Astrocyte of the cerebellum (primary cell): ENCODE results near the gene ELOVL5.

Source experiments
- DNase-seq: peaks from one replicate; pipeline ENCODE4 v3.0.0-alpha.2; 2011; ENCODE audit warnings: low read depth
- H3K4me3 ChIP-seq: 2 replicates; pipeline ENCODE4 v1.5.1; 2011; ENCODE audit warnings: mild to moderate bottlenecking, low read depth, low read length, moderate library complexity
- in situ Hi-C: cut with HindIII; loops from 2 replicates; pipeline ENCODE4 v1.10.0; 2017; ENCODE audit warnings: low sequenced_read_pairs
- TF ChIP-seq, protein P1 (sequence below): IDR thresholded peaks from 2 replicates; pipeline ENCODE4 v1.5.1; 2012; ENCODE audit warnings: low read length, low read depth, moderate library complexity, mild to moderate bottlenecking; ENCODE audit errors: missing control alignments

The ELOVL5 gene

DNA sequence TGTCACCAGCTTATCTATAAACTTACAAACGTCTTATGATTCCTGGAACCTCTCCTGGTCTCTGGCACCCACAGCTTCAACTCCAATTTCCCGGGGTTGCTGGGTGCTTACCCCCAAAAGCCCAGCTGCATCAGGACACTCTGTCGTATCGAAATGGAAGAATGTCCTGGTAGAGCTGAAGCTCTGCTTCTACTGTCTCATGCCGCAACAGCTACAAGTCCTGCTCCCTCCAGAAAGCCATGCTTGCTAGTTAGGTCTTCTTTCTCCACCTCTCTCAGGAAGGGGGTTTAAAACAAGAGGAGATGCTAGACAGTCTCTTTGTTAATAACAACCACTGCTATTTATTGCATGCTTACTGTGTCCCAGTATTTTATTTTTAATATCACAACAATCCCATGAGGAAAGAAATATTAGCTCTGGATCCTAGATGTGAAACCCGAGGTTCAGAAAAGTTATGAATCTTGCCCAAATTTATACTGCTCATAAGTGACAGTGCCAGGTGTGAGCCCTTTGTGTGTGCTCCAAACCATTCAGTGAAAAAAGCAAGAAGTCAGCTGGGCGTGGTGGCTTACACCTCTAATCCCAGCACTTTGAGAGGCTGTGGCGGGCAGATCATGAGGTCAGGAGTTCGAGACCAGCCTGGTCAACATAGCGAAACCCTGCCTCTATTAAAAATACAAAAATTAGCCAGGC, 117.8 kb downstream of the ELOVL5 start:
- in situ Hi-C loops, result no loop called here
- no peak for DNase-seq
- no peak overlapping the region for H3K4me3 ChIP-seq
- TF ChIP-seq, protein P1, sequence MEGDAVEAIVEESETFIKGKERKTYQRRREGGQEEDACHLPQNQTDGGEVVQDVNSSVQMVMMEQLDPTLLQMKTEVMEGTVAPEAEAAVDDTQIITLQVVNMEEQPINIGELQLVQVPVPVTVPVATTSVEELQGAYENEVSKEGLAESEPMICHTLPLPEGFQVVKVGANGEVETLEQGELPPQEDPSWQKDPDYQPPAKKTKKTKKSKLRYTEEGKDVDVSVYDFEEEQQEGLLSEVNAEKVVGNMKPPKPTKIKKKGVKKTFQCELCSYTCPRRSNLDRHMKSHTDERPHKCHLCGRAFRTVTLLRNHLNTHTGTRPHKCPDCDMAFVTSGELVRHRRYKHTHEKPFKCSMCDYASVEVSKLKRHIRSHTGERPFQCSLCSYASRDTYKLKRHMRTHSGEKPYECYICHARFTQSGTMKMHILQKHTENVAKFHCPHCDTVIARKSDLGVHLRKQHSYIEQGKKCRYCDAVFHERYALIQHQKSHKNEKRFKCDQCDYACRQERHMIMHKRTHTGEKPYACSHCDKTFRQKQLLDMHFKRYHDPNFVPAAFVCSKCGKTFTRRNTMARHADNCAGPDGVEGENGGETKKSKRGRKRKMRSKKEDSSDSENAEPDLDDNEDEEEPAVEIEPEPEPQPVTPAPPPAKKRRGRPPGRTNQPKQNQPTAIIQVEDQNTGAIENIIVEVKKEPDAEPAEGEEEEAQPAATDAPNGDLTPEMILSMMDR, result no peak

DNA sequence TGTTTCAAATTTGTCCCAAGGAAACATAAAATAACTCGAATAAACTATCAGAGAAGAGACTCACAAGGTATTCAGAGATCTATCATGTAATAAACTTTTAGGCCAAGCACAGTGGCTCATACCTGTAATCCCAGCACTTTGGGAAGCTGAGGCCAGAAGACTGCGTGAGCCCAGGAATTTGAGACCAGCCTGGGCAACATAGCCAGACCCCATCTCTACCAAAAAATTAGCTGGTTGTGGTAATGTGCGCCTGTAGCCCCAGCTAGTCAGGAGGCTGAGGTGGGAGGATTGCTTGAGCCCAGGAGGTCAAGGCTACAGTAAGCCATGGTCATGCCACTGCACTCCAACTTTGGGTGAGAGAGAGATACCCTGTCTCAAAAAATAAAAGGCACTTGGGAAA, 120.9 kb downstream of the ELOVL5 start:
- no peak for DNase-seq
- H3K4me3 ChIP-seq, result no peak overlapping the region
- TF ChIP-seq, protein P1, result no peak
- in situ Hi-C loops, result no loop called here

DNA sequence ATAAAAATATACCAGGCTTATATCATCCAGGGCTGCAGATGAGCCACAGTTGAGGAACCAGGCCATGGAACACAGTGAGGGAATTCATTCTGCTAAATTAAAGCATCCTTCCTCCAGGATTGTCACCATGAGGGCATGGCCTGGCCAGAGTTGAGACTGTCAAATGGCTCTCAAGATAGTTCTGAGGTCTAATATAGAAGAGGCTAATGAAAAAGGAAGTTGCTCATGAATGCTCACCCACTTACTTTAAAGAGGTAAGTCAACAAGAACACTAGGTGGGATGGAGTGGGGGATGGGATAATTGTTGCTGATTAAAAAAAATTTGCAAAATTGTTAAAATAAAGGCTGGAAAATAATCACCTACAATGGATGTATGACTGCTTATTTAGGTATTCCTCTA, 128.1 kb downstream of the ELOVL5 start:
- DNase-seq, result no peak
- no peak overlapping the region for H3K4me3 ChIP-seq
- TF ChIP-seq, protein P1, result no peak
- in situ Hi-C loops, result no loop called here
